ACC112 (cell line): ENCODE results near the gene MKI67.
"Not testable (repeated sequence)": the region's sequence is repeated elsewhere in the genome, so short reads cannot be mapped to it uniquely, and the experiment has no call there.

Experiments used
- H2AFZ ChIP-seq: fragments of 200-600 bp; sonication (generic); one replicate; pipeline ENCODE4 v1.6.0; 2017; ENCODE audit warnings: antibody characterized with exemption, low read length; ENCODE audit not compliant: unreplicated experiment
- H3K27ac ChIP-seq: fragments of 200-600 bp; sonication (generic); 2 replicates; pipeline ENCODE4 v1.5.1; 2014; ENCODE audit warnings: low read depth, mild to moderate bottlenecking, antibody characterized with exemption, low read length, moderate library complexity
- H3K27me3 ChIP-seq: fragments of 200-600 bp; sonication (generic); 2 replicates; pipeline ENCODE4 v1.6.1; 2014; ENCODE audit warnings: mild to moderate bottlenecking, antibody characterized with exemption, low read length, moderate library complexity, mixed read lengths; ENCODE audit not compliant: insufficient read depth
- H3K36me3 ChIP-seq: fragments of 200-600 bp; sonication (generic); 2 replicates; pipeline ENCODE4 v1.6.1; 2016; ENCODE audit warnings: mild to moderate bottlenecking, antibody characterized with exemption, low read length, moderate library complexity, mixed read lengths; ENCODE audit not compliant: insufficient read depth
- H3K4me1 ChIP-seq: fragments of 200-600 bp; sonication (generic); one replicate; pipeline ENCODE4 v1.6.1; 2016; ENCODE audit warnings: low read length, mixed read lengths; ENCODE audit not compliant: insufficient read depth, unreplicated experiment, control insufficient read depth
- H3K4me3 ChIP-seq: fragments of 200-600 bp; sonication (generic); 2 replicates; pipeline ENCODE4 v1.5.1; 2014; ENCODE audit warnings: mild to moderate bottlenecking, low read depth, low read length
- H3K79me2 ChIP-seq: fragments of 200-600 bp; sonication (generic); one replicate; pipeline ENCODE4 v1.6.0; 2016; ENCODE audit warnings: low read length; ENCODE audit not compliant: control insufficient read depth, unreplicated experiment, insufficient read depth

Gene MKI67

DNA sequence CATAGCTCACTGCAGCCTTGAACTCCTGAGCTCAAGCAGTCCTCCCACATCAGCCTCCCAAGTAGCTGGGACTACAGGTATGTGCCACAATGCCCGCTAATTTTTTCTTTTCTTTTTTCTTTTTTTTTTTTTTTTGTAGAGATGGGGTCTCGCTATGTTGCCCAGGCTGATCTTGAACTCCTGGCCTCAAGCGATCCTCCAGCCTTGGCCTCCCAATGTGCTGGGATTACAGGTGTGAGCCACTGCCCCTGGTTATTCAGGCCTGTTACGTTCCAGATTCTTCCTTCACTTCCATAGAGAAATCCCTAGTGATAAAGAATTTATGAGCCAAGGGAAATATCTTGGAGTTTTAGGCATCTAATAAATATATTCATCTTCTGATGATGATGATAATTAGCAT, 31.6 kb downstream of the MKI67 start:
- not testable (repeated sequence) for H3K79me2 ChIP-seq

DNA sequence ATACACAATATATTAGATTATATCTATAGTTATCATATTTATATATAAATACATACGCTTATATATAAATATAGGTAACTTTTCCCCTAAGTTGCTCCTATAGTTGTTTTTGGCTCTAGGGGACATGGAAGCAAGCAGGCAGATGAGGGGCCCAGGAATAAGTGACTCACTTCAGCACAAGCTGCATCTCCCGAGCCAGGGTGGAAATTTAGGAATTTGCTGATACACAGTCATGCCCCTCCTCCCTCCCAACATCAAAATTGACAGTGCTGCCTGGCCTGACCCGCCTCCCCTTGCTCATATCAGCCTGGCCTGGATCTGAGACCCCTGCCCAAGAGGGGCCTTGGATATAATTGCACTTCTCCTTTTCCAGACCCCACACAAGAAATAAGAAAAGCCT, 33.8 kb downstream of the MKI67 start:
- Histone ChIP-seq H2AFZ (no peak overlapping the region), H3K4me1 (no peaks in the 10 kb centered on the region), H3K36me3 (peaks cover 6% of the 10 kb centered on the region; the same call in 1 of the 2 replicates), H3K27me3 (0 out of 2 replicates have a peak, but pooled peaks cover 3% of the 10 kb centered on the region), H3K27ac (no peak overlapping the region), H3K4me3 (no peak overlapping the region), H3K79me2 (no peaks in the 10 kb centered on the region)

More for the DNA sequence above, 31.6 kb downstream of the MKI67 start:
- H2AFZ ChIP-seq, H3K27ac ChIP-seq, H3K4me1 ChIP-seq, H3K4me3 ChIP-seq, H3K27me3 ChIP-seq: not testable (repeated sequence)
- peaks cover 24% of the 10 kb centered on the region; the same call in 1 of the 2 replicates for H3K36me3 ChIP-seq

DNA sequence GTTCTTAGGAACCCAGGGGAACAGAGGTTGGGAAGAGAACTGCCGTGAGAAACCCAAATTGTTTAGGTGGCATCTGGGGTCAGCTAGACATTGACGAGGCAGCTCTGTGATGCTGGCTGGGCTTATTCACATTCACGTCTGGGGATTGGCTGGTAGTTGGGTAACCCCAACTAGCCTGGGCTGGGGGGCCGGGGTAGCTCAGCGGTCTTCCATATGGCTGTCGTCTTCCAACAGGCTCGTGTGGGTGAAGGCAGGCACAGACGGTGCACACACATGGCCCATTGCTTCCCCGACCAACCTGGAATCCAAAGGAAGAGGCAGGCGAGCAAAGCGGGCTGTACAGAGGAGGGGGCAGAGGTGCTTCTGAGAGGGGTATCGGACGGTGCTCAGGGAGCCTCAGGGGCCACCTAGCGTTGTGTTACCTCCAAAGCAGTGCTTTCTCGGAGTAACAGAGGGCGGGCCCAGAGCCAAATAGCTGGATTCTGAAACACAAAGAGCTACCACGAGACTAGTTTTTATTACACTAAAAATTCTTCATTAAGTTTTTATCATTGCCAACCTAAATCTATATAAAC, 34.5 kb downstream of the MKI67 start:
- Histone ChIP-seq H3K27ac (no peak overlapping the region), H3K27me3 (0 out of 2 replicates have a peak, but pooled peaks cover 3% of the 10 kb centered on the region), H3K36me3 (no peaks in the 10 kb centered on the region), H3K4me1 (no peaks in the 10 kb centered on the region), H2AFZ (no peak overlapping the region), H3K4me3 (no peak overlapping the region), H3K79me2 (no peaks in the 10 kb centered on the region)

DNA sequence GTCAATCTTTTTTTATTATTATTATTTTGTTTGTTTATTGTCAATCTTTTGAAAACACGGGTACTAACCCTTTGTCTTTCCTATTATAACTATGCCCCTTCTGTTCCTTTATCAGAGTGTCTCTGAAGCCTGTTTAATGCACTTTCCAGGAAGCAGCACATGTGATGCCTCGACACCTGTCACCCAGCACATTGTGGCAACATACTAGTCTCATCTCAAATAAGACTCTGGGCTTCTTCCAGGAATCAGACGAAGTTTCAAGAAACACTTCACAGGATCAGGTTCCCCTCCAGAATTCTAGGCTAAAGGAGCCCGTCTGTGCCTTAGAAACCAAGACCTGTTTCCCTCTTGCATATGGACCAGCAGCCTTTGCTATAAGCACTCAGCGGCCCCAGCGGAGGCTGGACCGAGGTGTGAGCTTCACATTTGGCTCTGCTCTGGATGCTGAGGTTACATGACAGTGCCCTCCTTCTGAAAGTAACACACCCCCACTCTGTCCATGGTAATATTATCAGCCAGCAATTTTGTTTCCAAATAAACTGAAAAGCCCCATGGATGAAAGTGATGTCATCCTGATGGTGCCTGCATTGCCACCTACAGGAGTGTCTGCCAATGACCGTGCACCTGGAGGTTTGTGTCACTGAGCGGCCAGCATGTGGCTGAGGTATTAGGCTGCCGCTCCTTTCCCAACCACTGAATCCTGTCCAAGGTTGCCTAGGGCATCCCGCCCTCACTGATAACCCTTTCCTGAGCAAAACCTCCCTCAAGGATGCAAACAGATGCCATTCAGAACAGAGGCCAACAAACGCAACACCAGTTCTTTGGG, 38.1 kb downstream of the MKI67 start:
- H3K27me3 ChIP-seq = 0 out of 2 replicates have a peak, but pooled peaks cover 3% of the 10 kb centered on the region
- H2AFZ ChIP-seq = no peak overlapping the region
- no peaks in the 10 kb centered on the region for H3K4me1 ChIP-seq

DNA sequence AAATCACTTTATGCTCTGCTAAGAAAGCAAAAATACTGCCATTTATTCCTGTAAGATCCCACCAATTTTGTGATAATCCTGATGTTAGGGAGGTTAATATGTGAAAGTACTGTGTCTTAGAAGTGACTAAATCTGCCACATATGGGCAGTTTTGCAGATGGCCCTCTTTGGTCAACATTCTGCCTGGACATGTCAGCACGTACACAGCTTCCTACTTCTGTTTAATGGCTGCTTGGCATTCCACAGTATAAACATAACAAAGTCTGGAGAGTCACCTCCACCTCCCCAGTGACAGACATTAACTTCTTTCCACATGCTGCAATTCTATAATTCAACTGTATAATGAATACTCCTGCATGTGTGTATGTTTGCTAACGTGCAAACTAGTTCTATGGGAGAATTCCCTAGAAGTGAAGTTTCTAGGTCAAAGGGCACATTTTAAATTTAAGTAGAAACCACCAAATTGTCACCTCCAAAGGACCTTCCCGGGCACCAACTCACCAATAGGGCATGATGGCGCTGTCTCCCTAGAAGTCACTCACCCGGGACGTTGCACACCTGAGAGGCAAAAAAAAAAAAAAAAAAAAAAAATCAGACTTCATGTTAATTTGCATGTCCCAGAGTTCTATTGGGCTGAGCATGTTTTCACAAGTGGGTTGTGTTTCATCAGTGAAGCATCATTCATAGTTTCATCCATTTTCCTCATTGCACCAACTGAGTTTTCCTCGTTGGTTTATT, 38.9 kb downstream of the MKI67 start:
- no peaks in the 10 kb centered on the region for H3K79me2 ChIP-seq

More for the DNA sequence above, 38.1 kb downstream of the MKI67 start:
- Histone ChIP-seq H3K36me3 (no peaks in the 10 kb centered on the region), H3K27ac (no peak overlapping the region), H3K4me3 (no peak overlapping the region), H3K79me2 (no peaks in the 10 kb centered on the region)

DNA sequence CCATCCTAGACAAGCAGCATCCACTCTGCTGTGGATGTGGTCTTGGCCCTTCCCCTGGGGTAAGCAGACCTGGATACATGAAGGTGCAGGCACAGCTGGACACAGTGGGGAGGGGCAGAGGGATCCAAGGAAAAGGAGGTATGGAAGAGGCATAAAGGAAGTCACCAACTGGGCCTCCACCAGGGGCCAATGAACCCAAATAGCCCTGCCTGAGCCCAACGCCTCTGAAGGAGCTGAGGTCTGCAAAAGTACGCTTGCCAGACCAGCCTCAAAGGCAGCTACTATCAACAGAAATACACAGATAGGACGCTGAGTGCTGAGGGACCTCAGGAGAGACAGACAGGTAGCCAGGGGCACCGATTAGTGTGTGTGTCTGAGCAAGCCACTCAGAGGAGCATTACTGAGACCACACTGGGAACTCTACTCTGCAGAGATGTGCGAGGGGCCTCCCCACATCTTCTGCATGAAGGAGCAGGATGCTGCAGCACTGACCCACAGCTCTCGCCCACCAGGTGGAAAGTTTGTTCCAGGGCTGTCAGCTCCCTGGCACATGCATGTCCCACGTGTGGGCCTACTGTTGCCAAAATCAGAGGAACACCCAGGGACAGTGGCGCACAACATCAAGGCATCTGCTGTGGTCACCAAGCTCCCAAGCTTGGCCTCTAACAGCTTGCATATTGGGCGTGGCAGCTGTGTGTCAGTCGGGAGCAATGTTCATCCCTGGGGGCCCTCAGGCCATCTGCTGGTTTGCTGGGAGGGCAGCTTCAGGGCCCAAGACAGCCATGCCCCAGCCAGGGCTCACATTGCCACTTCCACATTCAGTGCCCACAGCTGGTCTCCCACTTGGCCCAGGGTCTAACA, 40.0 kb downstream of the MKI67 start:
- H3K79me2 ChIP-seq = no peaks in the 10 kb centered on the region
- H3K4me1 ChIP-seq = no peaks in the 10 kb centered on the region
- no peak overlapping the region for H3K4me3 ChIP-seq
- no peak overlapping the region for H3K27ac ChIP-seq
- 0 out of 2 replicates have a peak, but pooled peaks cover 3% of the 10 kb centered on the region for H3K27me3 ChIP-seq
- no peak overlapping the region for H2AFZ ChIP-seq
- no peaks in the 10 kb centered on the region for H3K36me3 ChIP-seq

More for the DNA sequence above, 38.9 kb downstream of the MKI67 start:
- H3K4me1 ChIP-seq = no peaks in the 10 kb centered on the region
- no peak overlapping the region for H3K27ac ChIP-seq
- H2AFZ ChIP-seq = no peak overlapping the region
- H3K27me3 ChIP-seq = 0 out of 2 replicates have a peak, but pooled peaks cover 3% of the 10 kb centered on the region
- no peak overlapping the region for H3K4me3 ChIP-seq
- no peaks in the 10 kb centered on the region for H3K36me3 ChIP-seq

DNA sequence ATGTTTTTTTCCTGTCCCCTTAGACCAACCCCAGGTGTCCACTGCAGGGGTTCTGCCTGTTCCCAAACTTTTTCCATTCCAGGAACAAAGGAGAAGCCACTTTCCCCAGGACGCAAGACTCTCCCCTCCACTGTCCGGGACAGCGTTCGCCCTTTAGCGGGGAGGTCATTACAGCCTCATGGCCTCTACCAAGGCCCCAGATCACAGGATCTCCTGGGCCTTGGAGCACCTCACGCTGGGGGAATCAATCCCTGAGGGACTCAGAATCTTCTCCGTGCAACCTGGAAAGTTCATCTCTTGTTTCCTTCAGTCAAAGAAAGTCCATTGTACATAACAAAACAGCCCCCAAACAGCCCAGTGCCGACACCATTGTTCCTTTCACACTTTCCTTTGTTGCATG, 41.2 kb downstream of the MKI67 start:
- Histone ChIP-seq H3K36me3 (no peaks in the 10 kb centered on the region), H3K27ac (no peak overlapping the region), H3K79me2 (no peaks in the 10 kb centered on the region), H3K4me3 (no peak overlapping the region), H2AFZ (no peak overlapping the region), H3K27me3 (0 out of 2 replicates have a peak, but pooled peaks cover 3% of the 10 kb centered on the region), H3K4me1 (no peaks in the 10 kb centered on the region)

DNA sequence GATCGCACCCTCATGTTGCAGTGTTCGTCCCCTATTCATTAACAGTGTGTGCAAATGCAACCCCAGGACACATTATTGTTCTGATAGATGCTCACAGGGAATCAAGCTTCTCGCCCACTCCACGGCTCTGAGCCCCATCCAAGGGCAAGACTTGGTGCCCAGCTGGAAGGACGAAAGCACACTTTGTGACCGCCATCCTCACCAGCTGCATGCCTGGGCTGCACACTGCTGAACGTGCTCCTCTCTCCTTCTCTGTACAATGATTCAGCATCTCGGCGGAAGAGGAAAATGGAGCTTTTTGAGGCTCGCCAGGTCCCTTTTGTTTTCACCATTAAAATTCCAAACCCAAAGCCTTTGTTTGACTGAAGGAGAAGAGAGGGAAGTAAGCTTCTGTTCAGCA, 41.9 kb downstream of the MKI67 start:
- H2AFZ ChIP-seq = no peak overlapping the region
- no peaks in the 10 kb centered on the region for H3K27me3 ChIP-seq
- no peaks in the 10 kb centered on the region for H3K36me3 ChIP-seq
- H3K27ac ChIP-seq = no peak overlapping the region
- no peaks in the 10 kb centered on the region for H3K79me2 ChIP-seq
- H3K4me1 ChIP-seq = no peaks in the 10 kb centered on the region
- H3K4me3 ChIP-seq = no peak overlapping the region

DNA sequence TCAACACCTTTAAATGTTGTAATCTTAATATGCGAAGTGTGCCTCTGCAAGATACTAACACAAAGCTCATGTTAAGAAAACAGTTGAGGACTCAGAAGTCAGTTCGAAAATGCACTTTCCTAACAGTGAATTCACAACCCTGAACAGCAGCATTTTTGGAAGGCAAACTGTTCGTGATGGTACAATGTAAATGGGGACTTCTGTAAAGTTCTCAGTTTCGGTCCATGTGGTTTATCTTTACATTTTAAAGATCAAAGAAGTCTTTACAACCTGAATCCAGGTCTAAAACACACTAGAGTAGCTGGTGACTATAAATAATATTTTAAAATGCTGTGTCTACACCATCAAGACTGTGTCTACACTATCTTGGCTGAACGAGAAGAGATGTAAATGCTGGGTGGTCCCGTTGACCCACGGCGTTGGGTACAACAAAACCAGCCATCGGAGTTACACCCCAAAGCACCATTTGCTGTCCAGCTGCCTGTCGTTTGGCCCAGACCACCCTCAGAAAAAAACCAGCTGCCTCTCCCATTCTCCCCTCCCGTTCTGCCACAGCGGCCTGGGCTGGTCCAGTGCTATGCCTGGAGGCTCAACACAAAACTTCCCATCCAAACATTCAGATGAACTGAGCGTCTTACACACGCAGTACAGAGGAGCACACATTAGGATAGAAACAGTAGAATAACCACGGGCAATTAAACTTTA, 42.9 kb downstream of the MKI67 start:
- H3K27me3 ChIP-seq = no peaks in the 10 kb centered on the region
- no peak overlapping the region for H2AFZ ChIP-seq
- no peak overlapping the region for H3K27ac ChIP-seq
- no peak overlapping the region for H3K4me3 ChIP-seq
- H3K4me1 ChIP-seq = no peaks in the 10 kb centered on the region
- H3K79me2 ChIP-seq = no peaks in the 10 kb centered on the region
- no peaks in the 10 kb centered on the region for H3K36me3 ChIP-seq
